NCI-H446 treated with DMSO at 0.1 percent for 48 hours (cell line): ENCODE results near the gene ISCU.
"Not testable (repeated sequence)": the region's sequence is repeated elsewhere in the genome, so short reads cannot be mapped to it uniquely, and the experiment has no call there.

Experiments
- DNase-seq: peaks from one replicate; lab custom pipeline; 2025; lab: John Stamatoyannopoulos, UW

ISCU gene

DNA sequence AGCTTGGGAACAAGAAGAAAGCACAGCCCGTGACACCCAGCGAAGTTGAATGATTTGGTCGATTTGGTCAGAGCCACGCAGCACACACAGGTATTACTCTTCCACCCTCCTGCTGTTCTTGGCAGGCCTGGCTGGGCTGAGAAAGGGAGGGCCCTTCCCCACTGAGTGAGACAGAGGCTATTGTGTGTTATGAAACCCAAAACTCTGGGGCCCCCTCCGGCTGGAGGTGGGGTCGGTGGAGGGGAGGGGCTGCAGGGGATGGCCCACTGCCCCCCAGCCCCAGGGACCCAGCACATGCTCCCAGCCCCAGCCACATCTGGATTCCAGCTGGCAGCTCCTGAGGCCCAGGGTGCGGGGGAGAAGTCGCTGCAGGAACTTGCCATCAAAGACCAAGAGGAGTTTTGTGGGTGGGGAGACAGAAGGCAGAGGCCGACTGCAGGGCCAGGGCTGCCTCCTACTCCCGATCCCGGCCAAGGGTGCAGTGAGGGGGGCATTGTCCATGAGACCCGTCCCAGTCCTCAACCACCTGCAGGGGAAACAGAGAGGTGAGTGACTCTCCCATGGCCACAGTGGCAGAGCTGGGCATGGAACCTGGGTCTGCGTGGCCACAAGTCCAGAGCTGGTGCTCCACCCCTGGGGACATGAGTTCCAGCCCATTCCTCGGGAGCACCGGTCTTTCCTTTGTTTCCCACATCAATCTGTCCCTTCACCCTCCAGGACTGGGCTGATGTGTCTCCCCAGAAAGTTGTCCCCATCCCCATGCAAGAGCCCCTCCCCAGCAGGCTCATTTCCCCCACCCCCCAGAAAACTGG, 26.8 kb downstream of the ISCU start:
- no peak for DNase-seq

DNA sequence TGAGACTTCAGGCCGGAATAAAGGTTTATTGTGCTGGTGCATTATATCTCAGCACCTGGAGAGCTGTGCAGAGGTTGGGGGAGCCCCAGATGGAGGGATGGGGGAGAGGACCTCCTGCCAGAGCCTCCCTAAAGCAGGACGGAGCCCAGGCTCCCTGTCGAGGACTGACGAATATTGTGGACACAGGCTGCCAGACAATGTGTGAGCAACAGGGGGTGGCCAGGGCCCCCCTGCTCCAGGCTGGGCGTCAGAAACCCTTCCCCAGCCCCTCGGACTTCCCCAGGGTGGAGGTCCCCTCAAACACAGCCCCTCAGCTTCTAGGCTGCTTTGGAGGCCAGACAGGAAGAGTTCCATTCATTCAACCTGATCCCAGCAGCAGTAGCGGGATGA, 27.4 kb downstream of the ISCU start:
- DNase-seq, result no peak

DNA sequence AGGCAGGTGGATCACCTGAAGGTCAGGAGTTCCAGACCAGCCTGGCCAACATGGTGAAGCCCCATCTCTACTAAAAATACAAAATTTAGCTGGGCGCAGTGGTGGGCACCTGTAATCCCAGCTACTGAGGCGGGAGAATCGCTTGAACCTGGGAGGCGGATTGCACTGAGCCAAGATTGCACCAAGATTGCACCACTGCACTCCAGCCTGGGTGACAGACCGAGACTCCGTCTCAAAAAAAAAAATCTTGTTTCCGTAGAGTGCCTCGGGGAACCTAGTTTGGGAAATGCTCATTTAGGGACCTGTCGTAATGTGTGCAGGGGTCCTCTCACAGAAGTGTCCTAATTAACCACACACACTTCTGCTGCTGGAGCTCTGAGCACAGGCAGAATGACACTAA, 28.1 kb downstream of the ISCU start:
- not testable (repeated sequence) for DNase-seq

DNA sequence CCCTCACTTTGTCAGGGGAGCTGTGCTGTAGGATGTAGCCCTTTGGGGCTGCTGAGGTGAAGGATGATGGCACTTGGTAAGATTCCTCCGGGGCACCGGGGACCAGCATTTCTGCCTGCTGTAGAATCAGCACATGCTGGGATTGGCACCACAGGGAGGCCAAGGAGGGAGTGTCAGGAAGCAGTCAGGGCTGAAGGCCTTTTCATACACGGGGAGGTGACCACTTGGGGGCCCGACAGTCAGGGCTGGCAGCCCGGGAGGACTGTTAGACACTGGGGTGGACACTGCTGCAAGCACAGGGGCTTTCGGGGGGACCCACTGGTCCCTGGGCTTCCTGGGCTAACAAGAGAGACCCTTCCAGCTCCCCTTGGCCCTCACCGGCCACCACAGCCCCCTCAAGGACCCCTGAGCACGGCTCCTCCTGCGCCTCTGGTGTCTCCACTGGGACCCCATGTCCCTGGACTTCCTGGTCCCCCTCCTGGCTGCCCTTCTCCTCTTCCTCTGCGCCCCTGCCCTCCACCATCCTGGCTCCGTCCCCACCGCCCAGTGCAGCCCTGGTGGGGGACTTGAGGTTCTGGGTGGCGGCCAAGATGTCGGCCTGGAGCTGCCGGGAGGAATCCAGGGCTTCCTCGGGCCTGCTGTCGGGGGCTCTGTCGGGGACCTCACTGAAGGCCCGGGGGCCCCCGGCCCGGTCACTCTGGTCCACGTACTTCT, 29.0 kb downstream of the ISCU start:
- no peak for DNase-seq

DNA sequence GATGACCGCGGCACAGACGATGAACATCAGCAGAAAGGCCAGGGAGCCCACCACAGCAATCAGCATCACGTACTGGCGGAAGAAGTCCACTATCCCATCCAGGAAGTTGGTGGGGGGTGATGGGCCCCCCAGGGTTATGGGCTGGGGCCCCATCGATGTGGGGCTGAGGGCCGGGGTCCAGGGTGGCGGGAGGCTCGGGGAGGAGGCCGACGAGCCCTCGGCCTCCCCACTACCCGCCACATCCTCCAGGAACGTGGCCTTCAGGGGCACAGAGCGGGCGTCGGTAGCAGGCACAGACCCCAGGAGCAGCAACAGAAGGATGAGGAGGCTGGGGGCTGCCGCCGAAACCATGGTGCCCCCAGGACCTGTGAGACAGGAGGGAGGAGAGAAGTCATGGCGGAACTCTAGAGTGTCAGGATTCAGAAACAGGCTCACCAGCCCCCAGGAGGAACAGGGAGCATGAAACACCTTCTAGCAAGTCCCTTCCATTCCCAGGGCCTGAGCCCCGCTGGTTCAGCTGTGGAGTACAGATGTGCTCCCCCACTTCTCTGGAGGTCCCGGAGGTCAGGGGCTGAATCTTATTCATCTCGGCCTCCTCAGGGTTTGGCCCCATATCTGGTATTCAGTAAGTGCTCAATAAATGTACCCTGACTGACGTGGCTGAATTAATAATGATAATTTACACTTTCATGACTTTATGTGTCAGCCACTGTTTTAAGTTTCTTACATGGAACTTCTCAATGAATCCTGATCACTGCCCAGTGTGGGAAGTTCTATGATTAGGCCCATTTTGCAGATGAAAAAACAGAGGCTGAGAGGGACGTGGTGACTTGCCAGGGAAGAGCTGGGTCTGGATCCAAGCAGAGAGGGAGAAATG, 29.9 kb downstream of the ISCU start:
- DNase-seq, result no peak

DNA sequence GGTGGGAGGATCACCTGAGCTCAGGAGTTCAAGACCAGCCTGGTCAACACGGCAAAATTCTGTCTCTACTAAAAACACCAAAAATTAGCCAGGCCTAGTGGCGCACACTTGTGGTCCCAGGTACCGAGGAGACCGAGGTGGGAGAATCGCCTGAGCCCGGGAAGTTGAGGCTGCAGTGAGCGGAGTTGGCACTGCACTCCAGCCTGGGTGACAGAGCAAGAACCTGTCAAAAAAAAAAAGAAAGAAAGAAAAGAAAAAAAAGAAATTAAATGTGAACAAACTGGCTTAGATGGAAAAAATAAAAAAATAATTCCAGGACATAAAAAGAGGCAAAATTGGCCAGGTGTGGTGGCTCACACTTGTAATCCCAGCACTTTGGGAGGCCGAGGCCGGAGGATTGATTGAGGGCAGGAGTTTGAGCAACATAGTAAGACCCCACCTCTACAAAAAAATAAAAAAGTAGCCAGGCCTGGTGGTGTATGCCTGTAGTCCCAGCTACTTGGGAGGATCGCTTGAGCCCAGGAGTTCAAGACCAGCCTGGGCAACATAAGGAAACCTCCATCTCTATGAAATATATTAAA, 32.0 kb downstream of the ISCU start:
- DNase-seq, result no peak

DNA sequence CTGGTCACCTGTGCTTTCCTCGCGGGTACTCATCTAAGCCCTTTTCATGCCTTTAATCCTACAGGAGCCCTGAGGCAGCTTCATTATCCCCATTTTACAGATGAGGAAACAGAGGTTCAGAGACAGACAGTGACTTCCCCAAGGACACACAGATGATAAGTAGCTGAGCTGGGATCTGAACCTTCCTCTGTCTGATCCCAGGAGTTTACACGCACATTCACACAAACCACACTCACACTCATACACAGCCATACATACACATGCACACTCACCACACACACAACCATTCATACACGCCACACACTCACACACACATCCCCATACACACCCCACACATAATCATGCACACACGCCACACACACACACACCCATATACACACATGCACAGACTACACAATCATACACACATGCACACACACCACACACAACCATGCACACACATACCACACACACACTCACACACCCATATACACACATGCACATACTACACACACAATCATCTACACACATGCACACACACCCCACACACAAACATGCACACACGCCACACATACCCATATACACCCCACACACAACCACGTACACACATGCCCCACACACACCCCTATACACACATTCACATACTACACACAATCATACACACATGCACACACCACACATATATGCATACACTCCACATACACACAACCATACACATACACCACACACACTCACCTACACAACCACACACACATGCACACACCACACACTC, 32.7 kb downstream of the ISCU start:
- no peak for DNase-seq

DNA sequence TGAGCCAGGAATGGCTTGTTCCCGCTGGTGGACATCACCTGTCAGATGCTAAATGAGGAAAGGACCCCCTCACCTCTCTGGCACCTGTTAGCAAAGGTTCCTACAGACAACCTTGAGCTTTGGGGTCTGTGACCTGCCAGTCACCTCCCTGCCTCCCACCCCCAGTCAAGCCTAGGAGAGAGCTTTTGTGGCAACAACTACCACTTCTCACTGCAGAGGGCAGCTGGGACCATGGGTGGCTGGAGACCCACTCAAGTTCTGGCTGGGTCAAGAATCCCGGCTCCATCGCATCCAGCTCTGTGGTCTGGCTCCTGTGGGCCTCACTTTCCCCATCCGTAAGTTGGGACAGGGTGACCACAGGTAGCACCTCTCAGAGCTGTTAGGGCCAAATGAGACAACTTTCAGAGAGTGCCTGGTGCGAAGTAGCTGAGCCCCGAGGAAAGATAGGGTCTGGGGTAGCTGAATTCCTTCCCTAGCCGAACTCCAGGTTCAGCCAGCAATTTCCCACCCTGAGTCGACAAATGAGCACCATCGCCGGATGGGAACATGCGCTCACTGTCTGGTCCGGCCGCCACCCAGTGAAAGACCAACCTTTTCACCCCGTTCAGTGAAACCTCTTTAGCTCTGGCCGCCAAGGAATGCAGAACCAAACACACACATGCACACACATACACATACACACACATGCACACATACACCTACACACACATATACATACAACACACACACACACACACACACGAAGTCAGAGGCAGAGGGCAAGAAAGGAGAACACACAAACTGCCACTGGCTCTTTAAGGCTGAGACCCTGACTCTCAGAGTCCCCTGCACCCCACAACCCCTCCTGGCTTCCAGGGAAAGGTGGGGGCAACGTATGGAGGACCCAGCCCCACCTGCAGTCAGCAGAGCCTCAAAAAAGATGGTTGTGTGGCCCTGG, 33.6 kb downstream of the ISCU start:
- no peak for DNase-seq

DNA sequence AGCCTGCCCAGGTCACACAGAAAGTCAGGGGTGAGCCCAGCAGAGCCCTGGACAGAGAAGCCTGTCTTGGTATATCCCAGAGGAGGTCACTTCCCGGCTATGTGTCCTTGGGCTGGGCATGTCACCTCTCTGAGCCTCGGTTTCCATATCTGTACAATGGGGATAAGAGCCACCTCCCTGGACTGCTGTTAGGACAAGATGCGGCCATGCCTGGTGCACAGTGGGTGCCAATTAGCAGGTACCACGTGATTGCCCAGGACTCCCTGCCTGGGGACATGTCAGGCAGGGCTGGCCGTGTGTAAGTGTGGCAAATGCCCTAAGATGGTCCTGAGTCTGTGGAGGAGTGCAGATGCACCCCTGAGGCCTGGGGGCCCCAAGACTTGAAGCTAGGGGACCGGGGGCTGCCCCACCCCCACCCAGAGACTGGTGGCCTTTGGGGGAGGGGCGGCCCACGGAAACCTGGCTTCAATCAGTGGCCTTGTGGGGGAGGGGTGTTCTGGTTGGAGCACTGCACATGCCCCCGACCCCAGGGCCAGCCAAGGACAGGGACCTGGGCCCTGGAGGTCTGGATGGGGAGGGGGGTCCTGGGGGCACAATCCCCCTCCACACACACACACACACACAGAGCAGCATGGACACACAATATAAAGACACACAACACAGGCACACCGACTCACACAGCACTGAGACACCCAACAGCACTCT, 34.6 kb downstream of the ISCU start:
- DNase-seq, result no peak

DNA sequence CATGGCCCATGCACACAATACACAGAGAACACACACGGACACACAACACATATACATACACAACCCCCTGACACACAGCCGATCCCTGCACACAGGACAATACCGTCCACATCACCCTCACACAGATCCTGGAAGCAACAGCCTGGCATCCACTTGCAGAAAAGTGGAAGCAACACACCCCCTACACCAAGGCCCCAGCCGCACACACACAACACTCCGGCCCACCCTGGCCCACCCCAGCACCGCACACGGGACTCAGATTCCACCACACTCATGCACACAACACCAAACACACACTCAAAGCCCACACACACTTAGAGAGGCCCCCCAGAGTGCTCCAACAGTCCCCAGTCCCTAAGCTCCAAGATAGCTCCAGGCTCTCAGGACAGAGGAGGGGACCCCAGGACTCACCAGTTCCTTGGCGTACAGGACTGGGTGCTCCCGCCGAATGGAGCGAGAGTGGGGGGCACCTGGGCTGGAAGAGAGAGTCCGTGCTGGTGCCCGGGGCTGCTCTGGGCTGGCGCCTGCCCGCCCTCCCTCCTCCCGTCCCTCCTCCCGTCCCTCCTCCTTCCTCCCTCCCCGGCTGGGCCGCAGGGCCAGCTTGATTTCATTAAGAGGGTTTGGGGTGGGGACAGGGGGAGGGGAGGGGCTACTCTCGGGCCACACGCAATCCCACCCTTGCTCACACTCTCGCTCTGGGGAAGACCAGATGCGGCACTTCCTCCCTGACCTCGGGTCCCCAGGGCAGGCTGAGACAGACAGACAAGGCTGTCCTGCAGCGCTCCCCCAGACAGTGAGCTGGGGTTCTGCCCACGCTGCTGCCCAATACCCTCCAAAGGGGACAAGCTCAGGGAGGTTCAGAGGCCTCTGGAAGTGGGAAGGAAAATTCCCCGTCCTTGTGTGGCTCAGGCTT, 35.4 kb downstream of the ISCU start, which contains the start of gene TMEM119:
TSS of gene TMEM119 (minus strand) at position 526 of the 913 bp plus-strand sequence. CDS start 5,701 bp downstream, outside the sequence.
- no peak for DNase-seq

DNA sequence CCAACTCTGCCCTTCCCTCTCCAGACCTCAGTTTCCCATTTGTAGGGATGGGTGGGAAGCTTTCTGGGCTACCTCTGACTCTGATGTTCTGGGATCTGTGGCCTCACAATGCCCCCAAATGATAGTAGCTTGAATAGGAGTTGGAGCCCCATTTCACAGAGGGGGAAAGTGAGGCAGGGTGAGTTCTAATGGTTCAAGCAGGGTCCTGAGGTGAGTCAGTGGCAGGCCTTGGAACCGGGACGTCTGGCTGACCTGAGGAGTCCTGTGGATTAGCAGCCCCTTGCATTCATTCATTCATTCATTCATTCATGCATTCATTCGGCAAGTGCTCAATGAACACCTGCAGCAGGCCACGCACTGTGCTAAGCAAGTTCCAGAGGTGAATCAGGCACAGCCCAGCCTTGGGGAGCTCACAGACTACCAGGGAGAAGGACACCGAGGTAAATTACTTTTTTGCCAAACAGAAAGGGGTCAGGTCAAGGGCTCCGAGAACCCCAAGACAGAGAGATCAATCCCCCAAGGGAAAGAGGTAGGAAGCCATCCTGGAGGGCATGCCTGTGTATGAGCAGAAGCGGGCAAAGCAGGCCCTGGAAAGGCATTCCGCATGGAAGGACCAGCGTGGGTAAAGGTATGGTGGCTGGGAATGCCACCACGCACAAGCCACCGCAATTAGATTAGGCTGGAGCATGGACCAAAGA, 36.3 kb downstream of the ISCU start:
- DNase-seq, result no peak

DNA sequence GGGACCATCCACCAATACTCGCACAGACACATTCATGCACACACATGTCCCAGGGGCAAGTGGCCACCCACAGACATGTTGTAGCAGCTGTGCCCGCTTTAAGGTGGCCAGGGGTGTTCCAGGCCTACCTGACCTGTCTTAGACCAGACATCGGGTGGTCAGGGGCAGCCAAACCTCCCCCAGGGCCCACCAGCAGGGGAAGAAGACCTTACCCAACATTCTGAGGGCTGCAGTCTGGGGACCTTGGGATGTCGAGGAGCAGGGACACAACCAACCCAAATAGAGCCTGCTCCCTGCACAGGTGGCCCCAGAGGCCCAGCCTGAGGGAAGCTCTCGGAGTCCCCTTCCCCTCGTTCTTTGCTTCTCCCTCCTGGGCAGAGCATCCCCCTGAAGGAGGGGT, 37.1 kb downstream of the ISCU start:
- DNase-seq, result no peak

DNA sequence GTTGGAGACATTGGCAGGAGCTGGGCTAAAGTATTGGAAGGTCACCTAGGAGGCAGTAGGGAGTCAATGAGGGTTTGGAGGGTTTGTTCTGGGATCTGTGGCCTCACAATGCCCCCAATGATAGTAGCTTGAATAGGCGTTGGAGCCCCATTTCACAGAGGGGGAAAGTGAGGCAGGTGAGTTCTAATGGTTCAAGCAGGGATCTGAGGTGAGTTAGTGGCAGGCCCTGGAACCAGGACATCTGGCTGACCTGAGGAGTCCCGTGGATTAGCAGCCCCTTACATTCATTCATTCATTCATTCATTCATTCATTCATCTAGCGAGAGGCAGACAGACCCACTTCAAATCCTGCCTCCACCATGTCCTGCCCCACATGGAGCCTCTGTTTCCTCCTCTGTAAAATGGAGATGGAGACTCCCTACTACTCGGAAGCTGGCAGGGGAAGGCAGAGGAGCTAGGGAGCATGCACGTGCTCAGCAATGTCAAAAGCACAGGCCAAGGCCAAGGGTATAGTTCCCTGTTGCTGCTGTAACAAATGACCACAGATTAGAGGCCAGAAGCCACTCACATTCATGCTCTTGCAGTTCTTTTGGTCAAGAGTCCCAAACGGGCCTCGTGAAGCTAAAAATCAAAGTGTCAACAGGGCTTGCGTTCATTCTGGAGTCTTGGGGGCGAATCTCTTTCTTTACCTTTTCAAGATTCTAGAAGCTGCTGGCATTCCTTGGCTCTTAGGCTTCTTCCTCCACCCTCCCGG, 37.7 kb downstream of the ISCU start:
- DNase-seq, result no peak

DNA sequence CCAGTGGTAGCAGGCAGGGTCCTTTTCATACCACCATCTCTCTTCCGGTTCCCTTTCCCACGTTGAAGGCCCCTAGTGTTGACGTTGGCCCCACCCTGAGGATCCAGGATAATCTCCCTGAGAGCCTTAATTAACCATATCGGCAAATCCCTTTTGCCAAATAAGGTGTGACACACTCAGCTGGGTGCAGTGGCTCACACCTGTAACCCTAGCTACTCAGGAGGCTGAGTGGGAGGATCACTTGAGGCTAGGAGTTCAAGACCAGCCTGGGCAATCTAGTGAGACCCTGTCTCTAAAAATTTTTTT, 38.3 kb downstream of the ISCU start:
- no peak for DNase-seq

DNA sequence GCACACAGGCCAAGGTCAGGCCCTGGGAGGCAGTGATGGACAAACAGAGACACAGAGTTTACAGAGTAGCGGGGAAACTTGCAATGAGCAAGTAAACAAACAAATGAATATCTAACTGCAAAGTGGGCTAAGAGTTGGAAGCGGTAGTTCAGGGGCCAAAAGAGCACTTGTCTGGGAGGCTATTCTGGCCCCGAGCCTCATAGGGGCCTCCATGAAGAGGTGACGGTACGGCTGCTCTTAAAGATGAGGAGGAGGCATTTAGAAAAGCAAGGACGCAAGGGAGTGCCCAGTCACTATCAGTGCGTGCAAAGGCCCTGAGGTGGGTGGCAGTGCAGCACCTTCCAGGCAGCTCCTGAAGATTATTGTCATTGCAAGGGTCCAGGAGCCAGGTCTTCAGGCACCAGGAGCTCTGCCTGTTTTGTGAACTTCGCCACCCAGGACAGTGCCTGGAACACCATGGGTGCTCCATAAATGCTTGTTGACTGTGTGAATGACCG, 39.9 kb downstream of the ISCU start:
- DNase-seq, result no peak

DNA sequence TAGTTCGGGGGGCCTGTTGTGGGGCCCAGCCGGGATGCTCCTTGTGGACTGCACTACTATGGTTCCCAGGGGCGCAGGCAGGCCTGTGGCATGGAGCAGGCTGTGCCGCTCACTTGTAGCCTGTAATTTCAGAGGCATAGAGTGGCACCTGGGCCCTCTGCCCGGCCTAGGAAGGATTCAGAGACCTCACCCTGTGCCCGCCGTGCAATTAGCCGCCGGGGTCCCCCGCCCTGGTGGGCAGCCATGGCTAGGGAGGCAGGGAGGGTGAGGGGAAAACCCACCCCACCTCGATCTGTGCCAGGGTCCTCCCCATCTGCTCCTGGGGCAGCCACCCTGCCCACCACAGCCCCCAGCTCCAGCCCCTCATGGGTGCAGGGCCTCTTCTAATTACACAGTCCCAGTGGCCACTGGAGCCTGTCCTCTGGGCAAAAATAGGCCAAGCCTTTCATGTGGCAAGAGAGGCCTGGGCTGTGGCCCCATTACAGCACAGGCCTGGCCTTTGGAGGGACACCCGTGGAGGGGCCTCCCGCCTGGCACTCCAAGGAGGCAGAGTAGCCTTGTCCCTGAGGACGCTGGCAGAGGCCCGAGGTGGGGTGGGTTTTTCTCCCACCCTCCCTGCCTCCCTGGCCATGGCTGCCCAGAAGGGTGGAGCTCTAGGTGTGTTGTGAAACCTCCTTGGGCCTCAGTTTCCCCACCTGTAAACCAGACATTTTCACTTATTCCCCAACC, 40.7 kb downstream of the ISCU start:
- DNase-seq, result no peak
